ENCODE results near the gene CLEC16A.
A peak's percentile ranks its signal among the peaks of the same experiment; 100 is the strongest.

CLEC16A gene

DNA sequence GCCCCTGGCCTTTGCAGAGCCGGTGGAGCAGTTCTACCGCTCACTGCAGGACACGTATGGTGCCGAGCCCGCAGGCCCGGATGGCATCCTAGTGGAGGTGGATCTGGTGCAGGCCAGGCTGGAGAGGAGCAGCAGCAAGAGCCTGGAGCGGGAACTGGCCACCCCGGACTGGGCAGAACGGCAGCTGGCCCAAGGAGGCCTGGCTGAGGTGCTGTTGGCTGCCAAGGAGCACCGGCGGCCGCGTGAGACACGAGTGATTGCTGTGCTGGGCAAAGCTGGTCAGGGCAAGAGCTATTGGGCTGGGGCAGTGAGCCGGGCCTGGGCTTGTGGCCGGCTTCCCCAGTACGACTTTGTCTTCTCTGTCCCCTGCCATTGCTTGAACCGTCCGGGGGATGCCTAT is 37.9 kb upstream of the CLEC16A start:
- H3K4me3 ChIP-seq (ENCODE audit: low read depth, low read length), result no peak overlapping the region
- TF ChIP-seq, protein P1, sequence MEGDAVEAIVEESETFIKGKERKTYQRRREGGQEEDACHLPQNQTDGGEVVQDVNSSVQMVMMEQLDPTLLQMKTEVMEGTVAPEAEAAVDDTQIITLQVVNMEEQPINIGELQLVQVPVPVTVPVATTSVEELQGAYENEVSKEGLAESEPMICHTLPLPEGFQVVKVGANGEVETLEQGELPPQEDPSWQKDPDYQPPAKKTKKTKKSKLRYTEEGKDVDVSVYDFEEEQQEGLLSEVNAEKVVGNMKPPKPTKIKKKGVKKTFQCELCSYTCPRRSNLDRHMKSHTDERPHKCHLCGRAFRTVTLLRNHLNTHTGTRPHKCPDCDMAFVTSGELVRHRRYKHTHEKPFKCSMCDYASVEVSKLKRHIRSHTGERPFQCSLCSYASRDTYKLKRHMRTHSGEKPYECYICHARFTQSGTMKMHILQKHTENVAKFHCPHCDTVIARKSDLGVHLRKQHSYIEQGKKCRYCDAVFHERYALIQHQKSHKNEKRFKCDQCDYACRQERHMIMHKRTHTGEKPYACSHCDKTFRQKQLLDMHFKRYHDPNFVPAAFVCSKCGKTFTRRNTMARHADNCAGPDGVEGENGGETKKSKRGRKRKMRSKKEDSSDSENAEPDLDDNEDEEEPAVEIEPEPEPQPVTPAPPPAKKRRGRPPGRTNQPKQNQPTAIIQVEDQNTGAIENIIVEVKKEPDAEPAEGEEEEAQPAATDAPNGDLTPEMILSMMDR (IDR thresholded peaks at IDR 0.05; ENCODE audit: low read depth, low read length, missing control alignments), result no peak
- no peak for DNase-seq (ENCODE audit: low read depth)

DNA sequence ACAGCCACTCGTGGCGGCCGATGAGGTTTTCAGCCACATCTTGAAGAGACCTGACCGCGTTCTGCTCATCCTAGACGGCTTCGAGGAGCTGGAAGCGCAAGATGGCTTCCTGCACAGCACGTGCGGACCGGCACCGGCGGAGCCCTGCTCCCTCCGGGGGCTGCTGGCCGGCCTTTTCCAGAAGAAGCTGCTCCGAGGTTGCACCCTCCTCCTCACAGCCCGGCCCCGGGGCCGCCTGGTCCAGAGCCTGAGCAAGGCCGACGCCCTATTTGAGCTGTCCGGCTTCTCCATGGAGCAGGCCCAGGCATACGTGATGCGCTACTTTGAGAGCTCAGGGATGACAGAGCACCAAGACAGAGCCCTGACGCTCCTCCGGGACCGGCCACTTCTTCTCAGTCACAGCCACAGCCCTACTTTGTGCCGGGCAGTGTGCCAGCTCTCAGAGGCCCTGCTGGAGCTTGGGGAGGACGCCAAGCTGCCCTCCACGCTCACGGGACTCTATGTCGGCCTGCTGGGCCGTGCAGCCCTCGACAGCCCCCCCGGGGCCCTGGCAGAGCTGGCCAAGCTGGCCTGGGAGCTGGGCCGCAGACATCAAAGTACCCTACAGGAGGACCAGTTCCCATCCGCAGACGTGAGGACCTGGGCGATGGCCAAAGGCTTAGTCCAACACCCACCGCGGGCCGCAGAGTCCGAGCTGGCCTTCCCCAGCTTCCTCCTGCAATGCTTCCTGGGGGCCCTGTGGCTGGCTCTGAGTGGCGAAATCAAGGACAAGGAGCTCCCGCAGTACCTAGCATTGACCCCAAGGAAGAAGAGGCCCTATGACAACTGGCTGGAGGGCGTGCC is 37.2 kb upstream of the CLEC16A start:
- no peak for DNase-seq (ENCODE audit: low read depth)
- TF ChIP-seq, protein P1 (IDR thresholded peaks at IDR 0.05; ENCODE audit: low read depth, low read length, missing control alignments), result no peak

DNA sequence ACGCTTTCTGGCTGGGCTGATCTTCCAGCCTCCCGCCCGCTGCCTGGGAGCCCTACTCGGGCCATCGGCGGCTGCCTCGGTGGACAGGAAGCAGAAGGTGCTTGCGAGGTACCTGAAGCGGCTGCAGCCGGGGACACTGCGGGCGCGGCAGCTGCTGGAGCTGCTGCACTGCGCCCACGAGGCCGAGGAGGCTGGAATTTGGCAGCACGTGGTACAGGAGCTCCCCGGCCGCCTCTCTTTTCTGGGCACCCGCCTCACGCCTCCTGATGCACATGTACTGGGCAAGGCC is 36.7 kb upstream of the CLEC16A start:
- H3K4me3 ChIP-seq (ENCODE audit: low read depth, low read length), result no peak overlapping the region
- TF ChIP-seq, protein P1 (IDR thresholded peaks at IDR 0.05; ENCODE audit: low read depth, low read length, missing control alignments), result no peak
- DNase-seq (ENCODE audit: low read depth), result no peak

More for the DNA sequence above, 37.2 kb upstream of the CLEC16A start:
- no peak overlapping the region for H3K4me3 ChIP-seq (ENCODE audit: low read depth, low read length)

DNA sequence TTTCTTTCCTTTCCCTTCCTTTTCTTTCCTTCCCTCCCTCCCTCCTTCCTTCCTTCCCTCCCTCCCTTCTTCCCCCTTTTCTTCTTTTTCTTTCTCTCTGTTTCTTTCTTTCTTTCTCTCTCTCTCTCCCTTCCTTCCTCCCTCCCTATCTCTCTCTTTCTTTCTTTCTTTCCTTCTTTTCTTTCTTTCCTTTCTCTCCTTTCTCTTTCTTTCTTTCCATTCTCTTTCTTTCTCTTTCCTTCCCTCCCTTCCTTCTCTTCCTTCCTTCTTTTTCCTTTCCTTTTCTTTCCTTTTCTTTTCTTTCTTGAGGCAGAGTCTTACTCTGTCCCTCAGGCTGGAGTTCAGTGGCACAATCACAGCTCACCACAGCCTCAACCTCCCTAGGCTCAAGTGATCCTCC is 33.1 kb upstream of the CLEC16A start:
- H3K4me3 ChIP-seq (ENCODE audit: low read depth, low read length), result no peak overlapping the region
- TF ChIP-seq, protein P1 (IDR thresholded peaks at IDR 0.05; ENCODE audit: low read depth, low read length, missing control alignments), result no peak
- DNase-seq (ENCODE audit: low read depth), result no peak

DNA sequence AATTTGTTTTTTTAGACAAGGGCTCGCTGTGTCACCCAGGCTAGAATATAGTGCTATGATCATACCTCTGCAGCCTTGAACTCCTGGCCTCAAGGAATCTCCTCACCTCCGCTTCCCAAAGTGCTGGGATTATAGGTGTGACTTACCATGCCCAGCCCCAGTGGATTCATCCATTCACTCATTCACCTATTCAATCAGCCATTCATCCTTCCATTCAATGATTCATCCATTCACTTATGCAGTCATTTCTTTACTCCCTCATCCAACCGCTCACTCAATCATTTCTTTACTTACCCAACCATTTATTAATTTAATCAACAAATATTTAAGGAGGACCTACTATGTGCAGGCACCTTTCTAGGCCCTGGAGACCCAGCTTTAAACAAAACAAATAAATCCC is 27.8 kb upstream of the CLEC16A start:
- TF ChIP-seq, protein P1 (IDR thresholded peaks at IDR 0.05; ENCODE audit: low read depth, low read length, missing control alignments), result no peak
- no peak overlapping the region for H3K4me3 ChIP-seq (ENCODE audit: low read depth, low read length)
- no peak for DNase-seq (ENCODE audit: low read depth)

DNA sequence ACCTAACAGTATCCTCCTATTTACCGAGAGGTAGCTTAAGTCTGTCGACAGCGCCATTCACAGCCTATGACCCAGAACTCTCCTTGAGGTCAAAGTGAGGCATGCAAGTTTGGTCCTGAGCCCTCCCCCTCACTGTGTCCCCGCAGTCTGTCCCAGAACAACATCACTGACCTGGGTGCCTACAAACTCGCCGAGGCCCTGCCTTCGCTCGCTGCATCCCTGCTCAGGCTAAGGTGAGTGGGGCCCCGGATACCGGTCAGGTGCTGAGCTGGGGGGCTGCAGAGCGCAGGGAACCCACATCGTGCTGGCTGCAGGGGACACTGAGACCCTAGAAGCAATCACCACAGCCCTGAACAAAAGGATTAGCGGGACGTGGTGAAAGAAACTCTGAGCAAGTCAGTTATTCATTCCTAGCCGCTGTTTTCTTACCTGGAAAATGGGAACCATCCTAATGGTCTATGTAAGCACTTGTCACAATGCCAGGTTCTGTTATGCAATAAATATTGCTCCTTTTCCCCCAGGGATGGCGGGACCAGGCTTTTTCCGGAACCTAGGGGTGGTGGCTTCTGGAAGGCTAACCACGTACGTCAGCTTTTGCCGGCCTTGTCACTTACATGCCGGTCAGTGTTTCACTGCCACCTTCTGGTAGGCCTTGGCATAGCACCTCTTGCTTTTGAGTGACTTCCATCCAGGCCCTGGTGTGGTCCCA is 25.9 kb upstream of the CLEC16A start:
- TF ChIP-seq, protein P1 (IDR thresholded peaks at IDR 0.05; ENCODE audit: low read depth, low read length, missing control alignments), result peak; percentile 100
- DNase-seq (ENCODE audit: low read depth), result peak; percentile 90
- no peak overlapping the region for H3K4me3 ChIP-seq (ENCODE audit: low read depth, low read length)
